ENCODE data around the gene EME1.

The EME1 gene

GRCh38 chr17:50354776-50355175 lies 18.3 kb upstream of the EME1 start:
- peak; percentile 22 for DNase-seq
- Mint-ChIP-seq H3K36me3 (ENCODE audit: low read depth) (peaks cover 79% of the 10 kb centered on the region), H3K27ac (peak overlapping the region; percentile 73), H3K9me3 (no peaks in the 10 kb centered on the region), H3K27me3 (no peaks in the 10 kb centered on the region), H3K4me1 (ENCODE audit: low read depth) (peaks cover 8% of the 10 kb centered on the region), H3K4me3 (no peak overlapping the region)

- Mint-ChIP-seq H3K27me3 (no peaks in the 10 kb centered on the region), H3K4me1 (ENCODE audit: low read depth) (peaks cover 8% of the 10 kb centered on the region), H3K9me3 (no peaks in the 10 kb centered on the region), H3K4me3 (no peak overlapping the region), H3K27ac (peak overlapping the region; percentile 73), H3K36me3 (ENCODE audit: low read depth) (peaks cover 83% of the 10 kb centered on the region)
- DNase-seq = peak; percentile 27
Observed at GRCh38 chr17:50355336-50355700, 17.7 kb upstream of the EME1 start.

- Mint-ChIP-seq H3K36me3 (ENCODE audit: low read depth) (peaks cover 83% of the 10 kb centered on the region), H3K4me1 (ENCODE audit: low read depth) (peaks cover 4% of the 10 kb centered on the region), H3K27me3 (no peaks in the 10 kb centered on the region), H3K27ac (no peak overlapping the region), H3K9me3 (no peaks in the 10 kb centered on the region), H3K4me3 (no peak overlapping the region)
- DNase-seq = peak; percentile 23
Observed at GRCh38 chr17:50355701-50356341, 17.2 kb upstream of the EME1 start.

GRCh38 chr17:50356418-50356817 lies 16.6 kb upstream of the EME1 start:
- H3K36me3 Mint-ChIP-seq (ENCODE audit: low read depth) = peaks cover 80% of the 10 kb centered on the region
- no peaks in the 10 kb centered on the region for H3K27me3 Mint-ChIP-seq
- H3K9me3 Mint-ChIP-seq = no peaks in the 10 kb centered on the region
- no peak overlapping the region for H3K27ac Mint-ChIP-seq
- H3K4me3 Mint-ChIP-seq = no peak overlapping the region
- peaks cover 2% of the 10 kb centered on the region for H3K4me1 Mint-ChIP-seq (ENCODE audit: low read depth)
- peak; percentile 22 for DNase-seq

- Mint-ChIP-seq H3K9me3 (no peaks in the 10 kb centered on the region), H3K27me3 (no peaks in the 10 kb centered on the region), H3K4me1 (ENCODE audit: low read depth) (peaks cover 2% of the 10 kb centered on the region), H3K27ac (no peak overlapping the region), H3K36me3 (ENCODE audit: low read depth) (peaks cover 80% of the 10 kb centered on the region), H3K4me3 (no peak overlapping the region)
- DNase-seq = peak; percentile 24
Observed at GRCh38 chr17:50356892-50357510, 16.0 kb upstream of the EME1 start.

- H3K4me1 Mint-ChIP-seq (ENCODE audit: low read depth) = peaks cover 11% of the 10 kb centered on the region
- DNase-seq = no peak
- no peak overlapping the region for H3K4me3 Mint-ChIP-seq
- H3K27ac Mint-ChIP-seq = no peak overlapping the region
- peaks cover 74% of the 10 kb centered on the region for H3K36me3 Mint-ChIP-seq (ENCODE audit: low read depth)
- no peaks in the 10 kb centered on the region for H3K9me3 Mint-ChIP-seq
- no peaks in the 10 kb centered on the region for H3K27me3 Mint-ChIP-seq
Observed at GRCh38 chr17:50358177-50358576, 14.9 kb upstream of the EME1 start.

- Mint-ChIP-seq H3K4me3 (no peak overlapping the region), H3K27ac (peak overlapping the region; percentile 42)
Observed at GRCh38 chr17:50359005-50359699, 13.9 kb upstream of the EME1 start.

GRCh38 chr17:50359998-50360461 lies 13.0 kb upstream of the EME1 start:
- H3K4me1 Mint-ChIP-seq (ENCODE audit: low read depth) = peaks cover 13% of the 10 kb centered on the region
- peak; percentile 26 for DNase-seq
- H3K27ac Mint-ChIP-seq = no peak overlapping the region
- peaks cover 67% of the 10 kb centered on the region for H3K36me3 Mint-ChIP-seq (ENCODE audit: low read depth)
- H3K27me3 Mint-ChIP-seq = no peaks in the 10 kb centered on the region
- H3K4me3 Mint-ChIP-seq = no peak overlapping the region
- H3K9me3 Mint-ChIP-seq = no peaks in the 10 kb centered on the region

More at GRCh38 chr17:50359005-50359699, 13.9 kb upstream of the EME1 start:
- peaks cover 68% of the 10 kb centered on the region for H3K36me3 Mint-ChIP-seq (ENCODE audit: low read depth)
- H3K9me3 Mint-ChIP-seq = no peaks in the 10 kb centered on the region
- H3K27me3 Mint-ChIP-seq = no peaks in the 10 kb centered on the region
- DNase-seq = peak; percentile 20
- peaks cover 13% of the 10 kb centered on the region for H3K4me1 Mint-ChIP-seq (ENCODE audit: low read depth)

- H3K36me3 Mint-ChIP-seq (ENCODE audit: low read depth) = peaks cover 67% of the 10 kb centered on the region
- H3K27ac Mint-ChIP-seq = peak overlapping the region; percentile 59
- peak; percentile 28 for DNase-seq
- H3K27me3 Mint-ChIP-seq = no peaks in the 10 kb centered on the region
- no peaks in the 10 kb centered on the region for H3K9me3 Mint-ChIP-seq
- H3K4me3 Mint-ChIP-seq = no peak overlapping the region
- peaks cover 13% of the 10 kb centered on the region for H3K4me1 Mint-ChIP-seq (ENCODE audit: low read depth)
Observed at GRCh38 chr17:50360486-50361115, 12.4 kb upstream of the EME1 start.

- H3K9me3 Mint-ChIP-seq = no peaks in the 10 kb centered on the region
- peak overlapping the region; percentile 16 for H3K4me3 Mint-ChIP-seq
- DNase-seq = peak; percentile 63
- H3K4me1 Mint-ChIP-seq (ENCODE audit: low read depth) = peaks cover 13% of the 10 kb centered on the region
- H3K27me3 Mint-ChIP-seq = no peaks in the 10 kb centered on the region
- peak overlapping the region; percentile 77 for H3K27ac Mint-ChIP-seq
- H3K36me3 Mint-ChIP-seq (ENCODE audit: low read depth) = peaks cover 67% of the 10 kb centered on the region
Observed at GRCh38 chr17:50361561-50362480, 11.2 kb upstream of the EME1 start.

GRCh38 chr17:50362661-50363060 lies 10.4 kb upstream of the EME1 start:
- Mint-ChIP-seq H3K4me3 (no peak overlapping the region), H3K27me3 (no peaks in the 10 kb centered on the region), H3K27ac (peak overlapping the region; percentile 77), H3K36me3 (ENCODE audit: low read depth) (peaks cover 67% of the 10 kb centered on the region), H3K4me1 (ENCODE audit: low read depth) (peaks cover 13% of the 10 kb centered on the region), H3K9me3 (no peaks in the 10 kb centered on the region)
- DNase-seq = peak; percentile 21

- DNase-seq = peak; percentile 30
- Mint-ChIP-seq H3K9me3 (no peaks in the 10 kb centered on the region), H3K4me3 (no peak overlapping the region), H3K4me1 (ENCODE audit: low read depth) (peaks cover 13% of the 10 kb centered on the region), H3K36me3 (ENCODE audit: low read depth) (peaks cover 67% of the 10 kb centered on the region), H3K27me3 (no peaks in the 10 kb centered on the region), H3K27ac (no peak overlapping the region)
Observed at GRCh38 chr17:50363217-50364060, 9.6 kb upstream of the EME1 start.

- H3K4me3 Mint-ChIP-seq = no peak overlapping the region
- no peaks in the 10 kb centered on the region for H3K27me3 Mint-ChIP-seq
- no peak for DNase-seq
- H3K36me3 Mint-ChIP-seq (ENCODE audit: low read depth) = peaks cover 67% of the 10 kb centered on the region
- peaks cover 13% of the 10 kb centered on the region for H3K4me1 Mint-ChIP-seq (ENCODE audit: low read depth)
- no peaks in the 10 kb centered on the region for H3K9me3 Mint-ChIP-seq
- no peak overlapping the region for H3K27ac Mint-ChIP-seq
Observed at GRCh38 chr17:50364061-50364458, 9.0 kb upstream of the EME1 start.

All from activated T-cell treated with anti-CD3 and anti-CD28 coated beads, Interleukin-2, amount 50 U/mL, for 24 hours (primary cell).